Trophoblast cell (in vitro differentiated cells and primary cell): ENCODE data around the gene FRY.

ENCODE experiments used
- DNase-seq, 2 donors: peaks; one replicate each; pipeline ENCODE4 v3.0.0-alpha.2; 2016
- H2AFZ ChIP-seq: 2 replicates; pipeline ENCODE4 v1.6.1; 2013; ENCODE audit warnings: low read length, moderate library complexity, mild to moderate bottlenecking; ENCODE audit not compliant: insufficient read depth, poor library complexity
- H2AK5ac ChIP-seq: 2 replicates; pipeline ENCODE4 v1.6.1; 2013; ENCODE audit warnings: mild to moderate bottlenecking, low read length
- H2BK120ac ChIP-seq: 2 replicates; pipeline ENCODE4 v1.6.1; 2013; ENCODE audit warnings: low read length, mild to moderate bottlenecking, moderate library complexity; ENCODE audit not compliant: insufficient read depth, poor library complexity
- H2BK12ac ChIP-seq: 2 replicates; pipeline ENCODE4 v1.6.1; 2013; ENCODE audit warnings: mild to moderate bottlenecking, low read length, moderate library complexity
- H2BK5ac ChIP-seq: 2 replicates; pipeline ENCODE4 v1.6.1; 2013; ENCODE audit warnings: low read length, low read depth, moderate library complexity, mild to moderate bottlenecking; ENCODE audit not compliant: poor library complexity
- H3K14ac ChIP-seq: 2 replicates; pipeline ENCODE4 v1.6.1; 2013; ENCODE audit warnings: mild to moderate bottlenecking, low read length
- H3K18ac ChIP-seq: 2 replicates; pipeline ENCODE4 v1.6.1; 2013; ENCODE audit warnings: mild to moderate bottlenecking, low read length
- H3K23ac ChIP-seq: 2 replicates; pipeline ENCODE4 v1.6.1; 2013; ENCODE audit warnings: low read length
- H3K27ac ChIP-seq: 2 replicates; pipeline ENCODE4 v1.5.1; 2013; ENCODE audit warnings: low read depth, mild to moderate bottlenecking, inconsistent platforms, low read length, moderate library complexity
- H3K27me3 ChIP-seq: 2 replicates; pipeline ENCODE4 v1.6.1; 2013; ENCODE audit warnings: inconsistent platforms, mild to moderate bottlenecking, low read length, moderate library complexity; ENCODE audit not compliant: insufficient read depth
- H3K36me3 ChIP-seq, 2 experiments: 1 replicate in 1 of 2; 2 replicates in 1 of 2; pipeline ENCODE4 v1.6.1; 2013; ENCODE audit warnings: low read length in 2 of 2, mild to moderate bottlenecking in 2 of 2, moderate library complexity in 1 of 2; ENCODE audit not compliant: insufficient read depth in 2 of 2, control insufficient read depth in 1 of 2
- H3K4ac ChIP-seq: 2 replicates; pipeline ENCODE4 v1.6.1; 2013; ENCODE audit warnings: low read depth, mild to moderate bottlenecking, low read length, moderate library complexity
- H3K4me1 ChIP-seq, 2 experiments: 1 replicate in 1 of 2; 2 replicates in 1 of 2; pipeline ENCODE4 v1.6.1; 2013; ENCODE audit warnings: low read length in 2 of 2, mild to moderate bottlenecking in 2 of 2, moderate library complexity in 1 of 2; ENCODE audit not compliant: insufficient read depth in 2 of 2, control insufficient read depth in 1 of 2
- H3K4me2 ChIP-seq: 2 replicates; pipeline ENCODE4 v1.6.1; 2013; ENCODE audit warnings: inconsistent platforms, mild to moderate bottlenecking, low read length, moderate library complexity
- H3K4me3 ChIP-seq: 2 replicates; pipeline ENCODE4 v1.5.1; 2013; ENCODE audit warnings: mild to moderate bottlenecking, low read depth, low read length, inconsistent platforms
- H3K79me1 ChIP-seq: one replicate; pipeline ENCODE4 v1.6.1; 2013; ENCODE audit warnings: low read length
- H3K79me2 ChIP-seq: 2 replicates; pipeline ENCODE4 v1.6.1; 2013; ENCODE audit warnings: low read length, mild to moderate bottlenecking; ENCODE audit not compliant: control insufficient read depth, insufficient read depth, poor library complexity
- H3K9ac ChIP-seq: 2 replicates; pipeline ENCODE4 v1.6.1; 2013; ENCODE audit warnings: mild to moderate bottlenecking, low read length
- H3K9me3 ChIP-seq: 2 replicates; pipeline ENCODE4 v1.6.1; 2013; ENCODE audit warnings: low read depth, mild to moderate bottlenecking, control low read depth, inconsistent platforms, low read length; ENCODE audit not compliant: insufficient read depth
- H4K12ac ChIP-seq: 2 replicates; pipeline ENCODE4 v1.6.1; 2013; ENCODE audit warnings: low read depth, mild to moderate bottlenecking, low read length, moderate library complexity
- H4K8ac ChIP-seq: 2 replicates; pipeline ENCODE4 v1.6.1; 2013; ENCODE audit warnings: low read depth, mild to moderate bottlenecking, low read length, moderate library complexity
- H4K91ac ChIP-seq: one replicate; pipeline ENCODE4 v1.6.1; 2013; ENCODE audit warnings: low read depth, mild to moderate bottlenecking, low read length, moderate library complexity
- WGBS: extraction: QIAGEN DNeasy Blood & Tissue Kit; methylation state at CpG from one replicate; pipeline ENCODE4 v1.1.7; 2013; ENCODE audit warnings: missing lambda C conversion rate; ENCODE audit not compliant: insufficient read length, insufficient coverage; ENCODE audit errors: extremely low coverage; 5-methylcytosine and 5-hydroxymethylcytosine counted together

The FRY gene

DNA sequence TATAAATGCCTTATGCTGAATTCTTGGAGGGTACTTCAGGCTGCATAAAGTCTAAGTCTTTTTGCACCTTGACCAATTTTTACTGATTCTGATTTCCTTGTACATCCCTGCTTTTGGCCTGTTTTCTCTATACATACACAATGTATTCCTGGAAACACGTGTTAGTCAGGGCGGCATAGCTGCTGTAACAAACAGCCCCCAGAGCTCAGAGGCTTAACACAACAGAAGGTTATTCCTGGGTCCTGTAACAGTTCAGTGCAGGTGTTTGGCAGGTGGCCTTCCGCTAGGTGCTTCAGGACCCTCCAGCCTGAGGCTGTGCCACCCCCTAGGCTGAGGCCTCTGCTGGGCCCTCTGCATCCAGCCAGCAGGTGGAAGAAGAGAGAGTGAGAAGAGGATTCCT, 200.7 kb downstream of the FRY start:
- Histone ChIP-seq H4K12ac (no peak overlapping the region), H3K27ac (no peak overlapping the region), H3K4me3 (no peak overlapping the region), H3K4ac (no peak overlapping the region), H3K18ac (no peak overlapping the region), H2BK120ac (no peak overlapping the region), H3K4me2 (no peak overlapping the region), H3K9ac (no peak overlapping the region), H3K14ac (no peak overlapping the region), H3K79me1 (no peaks in the 10 kb centered on the region), H3K4me1 (no peaks in the 10 kb centered on the region), H3K79me2 (no peaks in the 10 kb centered on the region), H2AFZ (no peak overlapping the region), H3K27me3 (no peaks in the 10 kb centered on the region), H3K23ac (no peak overlapping the region), H2BK12ac (no peak overlapping the region), H2AK5ac (no peak overlapping the region), H2BK5ac (no peak overlapping the region), H4K91ac (no peak overlapping the region), H3K36me3 (no peaks in the 10 kb centered on the region), H3K9me3 (no peaks in the 10 kb centered on the region), H4K8ac (no peak overlapping the region)
- no CpG with 5 or more reads among the region's 3 CpGs for WGBS
- DNase-seq: no peak

DNA sequence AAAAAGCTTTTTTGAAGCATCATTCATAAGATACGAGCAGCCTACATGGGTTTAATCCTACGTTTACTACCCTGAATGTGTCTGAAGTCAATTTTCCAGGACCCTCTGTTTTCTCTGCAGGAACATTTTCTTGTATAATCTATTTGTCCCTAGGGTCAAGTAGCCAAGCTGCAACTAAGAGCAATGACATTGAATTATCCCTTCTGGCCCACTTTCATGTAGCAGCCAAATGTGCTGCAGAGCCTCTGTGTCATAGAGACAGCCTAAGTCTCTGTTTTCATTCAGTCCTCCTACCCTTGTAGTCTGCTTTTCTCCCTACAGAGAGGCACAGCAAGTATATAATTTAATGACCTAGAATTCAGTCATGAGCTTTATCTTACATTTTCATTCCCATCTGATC, 201.5 kb downstream of the FRY start:
- no peak overlapping the region for H2BK5ac ChIP-seq
- no peak overlapping the region for H2BK120ac ChIP-seq
- H3K18ac ChIP-seq: no peak overlapping the region
- no peak overlapping the region for H4K12ac ChIP-seq
- no peak overlapping the region for H2AK5ac ChIP-seq
- H3K79me1 ChIP-seq: no peaks in the 10 kb centered on the region
- no peak overlapping the region for H4K8ac ChIP-seq
- no peak overlapping the region for H3K4ac ChIP-seq
- H4K91ac ChIP-seq: no peak overlapping the region
- no peak overlapping the region for H3K23ac ChIP-seq
- no peaks in the 10 kb centered on the region for H3K27me3 ChIP-seq
- no peak for DNase-seq
- no CpG with 5 or more reads among the region's 2 CpGs for WGBS
- H3K36me3 ChIP-seq: no peaks in the 10 kb centered on the region
- H2BK12ac ChIP-seq: no peak overlapping the region
- no peak overlapping the region for H3K14ac ChIP-seq
- no peak overlapping the region for H3K9ac ChIP-seq
- H3K4me3 ChIP-seq: no peak overlapping the region
- no peak overlapping the region for H3K27ac ChIP-seq
- H3K9me3 ChIP-seq: no peaks in the 10 kb centered on the region
- no peaks in the 10 kb centered on the region for H3K79me2 ChIP-seq
- no peaks in the 10 kb centered on the region for H3K4me1 ChIP-seq
- no peak overlapping the region for H3K4me2 ChIP-seq
- H2AFZ ChIP-seq: no peak overlapping the region

DNA sequence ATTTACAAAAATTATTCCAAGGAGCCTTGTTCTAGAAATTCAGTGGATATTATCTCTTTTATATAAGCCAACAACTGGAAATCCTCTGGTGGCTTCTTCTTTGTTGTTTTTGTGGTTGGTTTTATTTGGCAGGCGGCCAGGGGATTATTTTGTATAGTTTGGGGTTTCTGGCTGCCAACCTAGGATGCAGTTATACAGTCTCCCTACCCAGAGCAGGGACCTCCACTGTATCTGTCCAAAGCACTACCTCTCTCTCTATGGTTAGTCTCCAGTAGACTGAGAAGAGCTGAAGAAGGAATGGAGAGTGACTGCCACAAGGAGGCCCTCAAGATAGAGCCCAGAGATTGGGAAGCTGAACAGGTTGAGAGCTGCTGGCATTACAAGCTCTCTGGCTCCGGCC, 203.3 kb downstream of the FRY start:
- Histone ChIP-seq H3K9ac (no peak overlapping the region), H3K23ac (no peak overlapping the region), H3K4me1 (no peaks in the 10 kb centered on the region), H3K79me2 (no peaks in the 10 kb centered on the region), H2AFZ (no peak overlapping the region), H2BK5ac (no peak overlapping the region), H3K27ac (no peak overlapping the region), H2AK5ac (no peak overlapping the region), H3K4me3 (no peak overlapping the region), H4K91ac (no peak overlapping the region), H3K14ac (no peak overlapping the region), H4K12ac (no peak overlapping the region), H3K4ac (no peak overlapping the region), H3K4me2 (no peak overlapping the region), H2BK12ac (no peak overlapping the region), H3K9me3 (no peaks in the 10 kb centered on the region), H3K18ac (no peak overlapping the region), H3K27me3 (no peaks in the 10 kb centered on the region), H3K79me1 (no peaks in the 10 kb centered on the region), H4K8ac (no peak overlapping the region), H3K36me3 (no peaks in the 10 kb centered on the region), H2BK120ac (no peak overlapping the region)
- no CpG with 5 or more reads among the region's 2 CpGs for WGBS
- DNase-seq: no peak

DNA sequence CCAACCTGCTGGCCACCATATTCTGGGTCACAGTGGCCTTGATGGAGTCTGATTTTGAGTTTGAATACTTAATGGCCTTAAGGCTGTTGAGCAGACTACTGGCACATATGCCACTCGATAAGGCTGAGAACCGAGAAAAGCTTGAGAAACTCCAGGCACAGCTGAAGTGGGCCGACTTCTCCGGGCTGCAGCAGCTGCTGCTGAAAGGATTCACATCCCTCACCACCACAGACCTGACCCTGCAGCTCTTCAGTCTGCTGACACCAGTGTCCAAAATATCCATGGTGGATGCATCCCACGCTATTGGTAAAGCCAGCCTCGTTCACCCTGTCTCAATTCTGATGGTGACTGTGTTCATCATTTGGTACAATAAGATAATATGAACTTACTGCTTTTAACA, 206.1 kb downstream of the FRY start:
- no peaks in the 10 kb centered on the region for H3K36me3 ChIP-seq
- H3K23ac ChIP-seq: no peak overlapping the region
- WGBS: no CpG with 5 or more reads among the region's 6 CpGs
- no peak overlapping the region for H2BK120ac ChIP-seq
- H2BK5ac ChIP-seq: no peak overlapping the region
- H3K9me3 ChIP-seq: no peaks in the 10 kb centered on the region
- H4K12ac ChIP-seq: no peak overlapping the region
- no peaks in the 10 kb centered on the region for H3K27me3 ChIP-seq
- no peak overlapping the region for H3K4me3 ChIP-seq
- no peak overlapping the region for H3K18ac ChIP-seq
- no peak overlapping the region for H3K4ac ChIP-seq
- H2AFZ ChIP-seq: no peak overlapping the region
- no peaks in the 10 kb centered on the region for H3K4me1 ChIP-seq
- H3K79me2 ChIP-seq: no peaks in the 10 kb centered on the region
- no peak overlapping the region for H4K8ac ChIP-seq
- H3K14ac ChIP-seq: no peak overlapping the region
- no peak overlapping the region for H3K27ac ChIP-seq
- DNase-seq: no peak
- H4K91ac ChIP-seq: no peak overlapping the region
- no peak overlapping the region for H3K9ac ChIP-seq
- H3K79me1 ChIP-seq: no peaks in the 10 kb centered on the region
- H2BK12ac ChIP-seq: no peak overlapping the region
- no peak overlapping the region for H2AK5ac ChIP-seq
- no peak overlapping the region for H3K4me2 ChIP-seq
